SW480 (cell line): Measurements from ENCODE around the gene PDE11A.

ENCODE experiments used
- DNase-seq: peaks from one replicate; pipeline ENCODE4 v3.0.0-alpha.2; 2016; ENCODE audit warnings: low spot score

PDE11A gene

GRCh38 chr2:177923323-177923722 is 149.3 kb downstream of the PDE11A start:
- DNase-seq = no peak

GRCh38 chr2:177921726-177922125 is 150.9 kb downstream of the PDE11A start:
- DNase-seq = no peak

- DNase-seq = no peak
These were observed 155.4 kb downstream of the PDE11A start for GRCh38 chr2:177917169-177917568.

- DNase-seq = no peak
These were observed 156.2 kb downstream of the PDE11A start for GRCh38 chr2:177916342-177916741.

- DNase-seq = no peak
These were observed 158.3 kb downstream of the PDE11A start for GRCh38 chr2:177914247-177914646.

- no peak for DNase-seq
These were observed 162.6 kb downstream of the PDE11A start for GRCh38 chr2:177909962-177910361.

GRCh38 chr2:177908824-177909223 is 163.8 kb downstream of the PDE11A start:
- no peak for DNase-seq

- DNase-seq = no peak
These were observed 164.4 kb downstream of the PDE11A start for GRCh38 chr2:177908182-177908581.

GRCh38 chr2:177906041-177906718 is 166.4 kb downstream of the PDE11A start:
- peak; percentile 65 for DNase-seq

GRCh38 chr2:177905640-177906039 is 166.9 kb downstream of the PDE11A start:
- no peak for DNase-seq

GRCh38 chr2:177902395-177903163 is 170.0 kb downstream of the PDE11A start:
- DNase-seq = no peak

GRCh38 chr2:177900082-177900481 is 172.5 kb downstream of the PDE11A start:
- DNase-seq = no peak

- DNase-seq = no peak
These were observed 175.3 kb downstream of the PDE11A start for GRCh38 chr2:177897278-177897677.

GRCh38 chr2:177896587-177896986 is 176.0 kb downstream of the PDE11A start:
- DNase-seq = no peak

- DNase-seq = no peak
These were observed 178.0 kb downstream of the PDE11A start for GRCh38 chr2:177894546-177894945.

- no peak for DNase-seq
These were observed 178.7 kb downstream of the PDE11A start for GRCh38 chr2:177893880-177894279.

- no peak for DNase-seq
These were observed 181.0 kb downstream of the PDE11A start for GRCh38 chr2:177891533-177891932.

GRCh38 chr2:177889818-177890460 is 182.6 kb downstream of the PDE11A start:
- no peak for DNase-seq

- DNase-seq = no peak
These were observed 184.0 kb downstream of the PDE11A start for GRCh38 chr2:177888581-177888980.

- DNase-seq = no peak
These were observed 184.9 kb downstream of the PDE11A start for GRCh38 chr2:177887722-177888121.

- no peak for DNase-seq
These were observed 185.8 kb downstream of the PDE11A start for GRCh38 chr2:177886824-177887223.

- no peak for DNase-seq
These were observed 186.6 kb downstream of the PDE11A start for GRCh38 chr2:177885828-177886466.

- DNase-seq = no peak
These were observed 189.4 kb downstream of the PDE11A start for GRCh38 chr2:177883177-177883576.
